Adrenal gland (tissue), 12 donors: ENCODE results near the gene KLC1. TPM values are rescaled to one million over a fixed set of nuclear protein-coding genes. Genes with fewer than 3 reads are reported as not detected.

Experiments
- DNase-seq, 7 donors: peaks; one replicate each; pipeline ENCODE4 v3.0.0-alpha.2; 2019 to 2020
- H3K27ac ChIP-seq, 5 donors: fragments of 200-600 bp; sonication (generic) in 4 of 5; 1 replicate in 3 of 5; 2 replicates in 2 of 5; pipeline versions ENCODE4 v1.5.1 to v1.8.0; 2016 to 2020; ENCODE audit warnings: mild to moderate bottlenecking in 1 of 5
- H3K27me3 ChIP-seq: fragments of 200-600 bp; 2 replicates; pipeline ENCODE4 v1.8.0; 2021
- H3K36me3 ChIP-seq, 2 donors: fragments of 200-600 bp; replicated peaks in 1 of 2; 1 replicate in 1 of 2; 2 replicates in 1 of 2; pipeline versions ENCODE4 v1.5.1 to v1.8.0; 2018 to 2022
- H3K4me1 ChIP-seq, 2 donors: fragments of 200-600 bp; replicated peaks in 1 of 2; 1 replicate in 1 of 2; 2 replicates in 1 of 2; pipeline versions ENCODE4 v1.5.1 to v1.8.0; 2018 to 2021
- H3K4me3 ChIP-seq, 4 donors: fragments of 200-600 bp; sonication (generic) in 3 of 4; one replicate each; pipeline ENCODE4 v1.5.1; 2016 to 2018
- H3K9me3 ChIP-seq, 3 donors: fragments of 200-600 bp; sonication (generic) in 1 of 3; replicated peaks in 1 of 3; 1 replicate in 2 of 3; 2 replicates in 1 of 3; pipeline versions ENCODE4 v1.5.1 to v1.8.0; 2016 to 2021
- POLR2A ChIP-seq, 2 donors: fragments of 450-650 bp; IDR thresholded peaks; one replicate each; pipeline ENCODE4 v1.6.1; 2017; ENCODE audit warnings: antibody characterized with exemption in 2 of 2, mild to moderate bottlenecking in 2 of 2, moderate library complexity in 1 of 2
- WGBS, 4 donors: extraction: QIAGEN DNeasy Blood & Tissue Kit in 2 of 4; methylation state at CpG; one replicate each; pipeline versions ENCODE4 v1.1.5 to v1.1.7; 2013 to 2017; 5-methylcytosine and 5-hydroxymethylcytosine counted together
- intact Hi-C, 2 donors: fragments of 100-400 bp; cut with DNase I; formaldehyde crosslinking; loops; one replicate each; pipeline versions ENCODE4 v1.14.1 to v1.15.0; 2022 to 2023
- polyA plus RNA-seq, 3 donors: library from polyadenylated mRNA; stranded (reverse); fragments of 200-250 nt in 2 of 3; fragments of 350-450 nt in 1 of 3; fragmentation: Illumina TruSeq in 1 of 3; extraction: RNeasy Lipid Tissue Mini Kit (QIAGEN cat#74804) in 1 of 3; gene quantifications; one replicate each; pipeline ENCODE4 v1.2.3, GENCODE V29; 2013 to 2014
- total RNA-seq, 9 donors: library from RNA; depleted of rRNA in 4 of 9; stranded (reverse); fragments of >200 nt in 4 of 9; fragments of 120-200 nt in 1 of 9; fragmentation: NEBNext Ultra II Directional in 1 of 9; extraction: Animal tissue kit (Norgen Biotek cat#: 25700) in 1 of 9; gene quantifications; one replicate each; pipeline versions ENCODE4 v1.1.0 to v1.2.4, GENCODE V29; 2013 to 2023
- TF ChIP-seq, protein P1 (sequence below), 6 experiments: fragments of 450-650 bp in 4 of 6; fragments of 200-600 bp in 2 of 6; sonication (generic) in 1 of 6; IDR thresholded peaks; 1 replicate in 5 of 6; 2 replicates in 1 of 6; pipeline versions ENCODE4 v1.5.1 to v1.8.0; 2016 to 2021; ENCODE audit warnings: antibody characterized with exemption in 6 of 6, mild to moderate bottlenecking in 2 of 6, moderate library complexity in 1 of 6
- donor health status: healthy with polysubstance abuse.
- donor health status: Bipolar disorder and iron deficiency.
- donor health status: DM: yes; HTN: yes; CAD: no.
- donor health status: DM: no; HTN: no; CAD: no.
- donor health status: DM: no; HTN: no; CAD: no.
- donor health status: DM: yes; HTN: yes; CAD: no.

The KLC1 gene
- total and polyA plus RNA-seq, 12 donors, result 70.7 to 248 (median 125) TPM

GRCh38 chr14:103698380-103699260 is 69.6 kb downstream of the KLC1 start:
- intact Hi-C loops, result no loop called here
- H3K27me3 ChIP-seq, result no peaks in the 10 kb centered on the region
- no peak for TF ChIP-seq POLR2A (IDR thresholded peaks at IDR 0.05)
- TF ChIP-seq, protein P1, sequence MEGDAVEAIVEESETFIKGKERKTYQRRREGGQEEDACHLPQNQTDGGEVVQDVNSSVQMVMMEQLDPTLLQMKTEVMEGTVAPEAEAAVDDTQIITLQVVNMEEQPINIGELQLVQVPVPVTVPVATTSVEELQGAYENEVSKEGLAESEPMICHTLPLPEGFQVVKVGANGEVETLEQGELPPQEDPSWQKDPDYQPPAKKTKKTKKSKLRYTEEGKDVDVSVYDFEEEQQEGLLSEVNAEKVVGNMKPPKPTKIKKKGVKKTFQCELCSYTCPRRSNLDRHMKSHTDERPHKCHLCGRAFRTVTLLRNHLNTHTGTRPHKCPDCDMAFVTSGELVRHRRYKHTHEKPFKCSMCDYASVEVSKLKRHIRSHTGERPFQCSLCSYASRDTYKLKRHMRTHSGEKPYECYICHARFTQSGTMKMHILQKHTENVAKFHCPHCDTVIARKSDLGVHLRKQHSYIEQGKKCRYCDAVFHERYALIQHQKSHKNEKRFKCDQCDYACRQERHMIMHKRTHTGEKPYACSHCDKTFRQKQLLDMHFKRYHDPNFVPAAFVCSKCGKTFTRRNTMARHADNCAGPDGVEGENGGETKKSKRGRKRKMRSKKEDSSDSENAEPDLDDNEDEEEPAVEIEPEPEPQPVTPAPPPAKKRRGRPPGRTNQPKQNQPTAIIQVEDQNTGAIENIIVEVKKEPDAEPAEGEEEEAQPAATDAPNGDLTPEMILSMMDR (IDR thresholded peaks at IDR 0.05), result no peak
- H3K4me1 ChIP-seq, result peaks cover 14 to 38% of the 10 kb centered on the region in 2 donors
- no peaks in the 10 kb centered on the region for H3K9me3 ChIP-seq
- peak in 2 of 7 donors; percentile 29 to 55 for DNase-seq
- no peak overlapping the region for H3K4me3 ChIP-seq
- 84 to 91% (median 89%) methylated on average over 11 to 33 of the region's 33 CpGs for WGBS, 4 donors
- peaks cover 0 to 48% of the 10 kb centered on the region in 2 donors for H3K36me3 ChIP-seq
- H3K27ac ChIP-seq, result peak overlapping the region in 2 of 5 donors; percentile 18 to 25

DNA sequence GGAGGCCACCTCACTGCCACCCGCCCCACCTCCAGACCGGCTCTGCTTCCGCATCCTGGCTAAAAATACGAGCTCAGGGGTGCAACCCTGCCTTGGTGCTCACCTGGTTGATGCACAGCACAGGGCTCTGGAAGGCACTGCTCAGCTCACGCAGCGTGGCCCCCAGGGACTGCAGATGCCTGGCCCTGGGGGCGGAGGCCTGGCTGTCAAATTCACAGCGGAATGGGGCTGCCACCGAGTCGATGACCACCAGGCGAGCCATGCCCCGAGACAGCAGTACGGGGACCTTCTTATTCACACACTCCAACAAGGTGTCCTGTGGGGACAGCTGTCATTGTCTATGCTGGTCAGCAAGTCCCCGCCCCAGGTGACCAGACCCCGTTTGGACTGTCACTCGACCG is 70.2 kb downstream of the KLC1 start:
- H3K4me1 ChIP-seq, result peaks cover 14 to 38% of the 10 kb centered on the region in 2 donors
- no peak for TF ChIP-seq POLR2A (IDR thresholded peaks at IDR 0.05)
- TF ChIP-seq, protein P1 (IDR thresholded peaks at IDR 0.05), result no peak
- H3K9me3 ChIP-seq, result no peaks in the 10 kb centered on the region
- no peaks in the 10 kb centered on the region for H3K27me3 ChIP-seq
- no peak for DNase-seq
- intact Hi-C loops, result no loop called here
- no peak overlapping the region for H3K4me3 ChIP-seq
- WGBS, 4 donors, result 83 to 91% (median 90%) methylated on average over 8 to 17 of the region's 17 CpGs
- H3K27ac ChIP-seq, result peak overlapping the region in 3 of 5 donors; percentile 59 to 80 (median 78)
- H3K36me3 ChIP-seq, result peaks cover 0 to 43% of the 10 kb centered on the region in 2 donors

GRCh38 chr14:103699901-103700752 is 71.1 kb downstream of the KLC1 start:
- no peaks in the 10 kb centered on the region for H3K27me3 ChIP-seq
- peak; percentile 65 to 88 (median 77) for DNase-seq
- no peak overlapping the region for H3K4me3 ChIP-seq
- peaks cover 0 to 36% of the 10 kb centered on the region in 2 donors for H3K36me3 ChIP-seq
- H3K4me1 ChIP-seq, result peaks cover 14 to 38% of the 10 kb centered on the region in 2 donors
- TF ChIP-seq, protein P1 (IDR thresholded peaks at IDR 0.05), result no peak
- TF ChIP-seq POLR2A (IDR thresholded peaks at IDR 0.05), result no peak
- 41 to 68% (median 48%) methylated on average over 10 to 25 of the region's 25 CpGs for WGBS, 4 donors
- H3K9me3 ChIP-seq, result no peaks in the 10 kb centered on the region
- intact Hi-C loops, result no loop called here
- peak overlapping the region; percentile 47 to 80 (median 59) for H3K27ac ChIP-seq
